ENCODE results near the gene STIM2.

STIM2 gene

GRCh38 chr4:26985873-26986272, 125.2 kb downstream of the STIM2 start:
- TF ChIP-seq CEBPB (IDR thresholded peaks at IDR 0.05) (no peak), REST (IDR thresholded peaks at IDR 0.05; ENCODE audit: low read depth) (no peak), FOXM1 (IDR thresholded peaks at IDR 0.05; ENCODE audit: borderline replicate concordance, low read depth) (no peak), TEAD4 (IDR thresholded peaks at IDR 0.05) (no peak), RAD21 (IDR thresholded peaks at IDR 0.05; ENCODE audit: low read depth) (no peak), CREB1 (IDR thresholded peaks at IDR 0.05; ENCODE audit: low read depth) (no peak), USF1 (IDR thresholded peaks at IDR 0.05) (no peak), ZBTB7A (IDR thresholded peaks at IDR 0.05; ENCODE audit: low read depth) (no peak), MAX (IDR thresholded peaks at IDR 0.05) (no peak), EGR1 (IDR thresholded peaks at IDR 0.05) (no peak), EP300 (IDR thresholded peaks at IDR 0.05; ENCODE audit: borderline replicate concordance) (no peak)

- no peak for TF ChIP-seq REST (IDR thresholded peaks at IDR 0.05; ENCODE audit: low read depth)
- no peak for TF ChIP-seq EP300 (IDR thresholded peaks at IDR 0.05; ENCODE audit: borderline replicate concordance)
- no peak for TF ChIP-seq TAF1 (IDR thresholded peaks at IDR 0.05; ENCODE audit: low read depth)
These were observed 126.5 kb downstream of the STIM2 start for GRCh38 chr4:26987191-26987590.

- TF ChIP-seq FOXM1 (IDR thresholded peaks at IDR 0.05; ENCODE audit: borderline replicate concordance, low read depth) = no peak
- no peak for TF ChIP-seq ZBTB7A (IDR thresholded peaks at IDR 0.05; ENCODE audit: low read depth)
- TF ChIP-seq TCF12 (IDR thresholded peaks at IDR 0.05; ENCODE audit: low read depth) = no peak
- no peak for TF ChIP-seq CEBPB (IDR thresholded peaks at IDR 0.05)
- no peak for TF ChIP-seq TAF1 (IDR thresholded peaks at IDR 0.05; ENCODE audit: low read depth)
- TF ChIP-seq RAD21 (IDR thresholded peaks at IDR 0.05; ENCODE audit: low read depth) = no peak
- TF ChIP-seq USF1 (IDR thresholded peaks at IDR 0.05) = no peak
- TF ChIP-seq REST (IDR thresholded peaks at IDR 0.05; ENCODE audit: low read depth) = no peak
- no peak for TF ChIP-seq EP300 (IDR thresholded peaks at IDR 0.05; ENCODE audit: borderline replicate concordance)
- TF ChIP-seq EGR1 (IDR thresholded peaks at IDR 0.05) = no peak
- TF ChIP-seq NFIC (IDR thresholded peaks at IDR 0.05) = no peak
- TF ChIP-seq CREB1 (IDR thresholded peaks at IDR 0.05; ENCODE audit: low read depth) = no peak
- no peak for TF ChIP-seq MAX (IDR thresholded peaks at IDR 0.05)
These were observed 130.4 kb downstream of the STIM2 start for GRCh38 chr4:26991057-26991456.

- TF ChIP-seq RAD21 (IDR thresholded peaks at IDR 0.05; ENCODE audit: low read depth) (no peak), TAF1 (IDR thresholded peaks at IDR 0.05; ENCODE audit: low read depth) (no peak), EP300 (IDR thresholded peaks at IDR 0.05; ENCODE audit: borderline replicate concordance) (no peak), REST (IDR thresholded peaks at IDR 0.05; ENCODE audit: low read depth) (no peak), USF1 (IDR thresholded peaks at IDR 0.05) (no peak), CEBPB (IDR thresholded peaks at IDR 0.05) (no peak), MAX (IDR thresholded peaks at IDR 0.05) (no peak), CREB1 (IDR thresholded peaks at IDR 0.05; ENCODE audit: low read depth) (no peak), NFIC (IDR thresholded peaks at IDR 0.05) (no peak), EGR1 (IDR thresholded peaks at IDR 0.05) (no peak), FOXM1 (IDR thresholded peaks at IDR 0.05; ENCODE audit: borderline replicate concordance, low read depth) (no peak), TEAD4 (IDR thresholded peaks at IDR 0.05) (no peak), TCF12 (IDR thresholded peaks at IDR 0.05; ENCODE audit: low read depth) (no peak), ZBTB7A (IDR thresholded peaks at IDR 0.05; ENCODE audit: low read depth) (no peak), YY1 (IDR thresholded peaks at IDR 0.05; ENCODE audit: low read depth) (no peak)
These were observed 132.2 kb downstream of the STIM2 start for GRCh38 chr4:26992657-26993361.
